Erythroblast (primary cell): Measurements from ENCODE around the gene ZRANB1.

Source experiments
- GATA1 ChIP-seq: IDR thresholded peaks from 2 replicates; pipeline ENCODE4 v1.6.1; 2011; ENCODE audit warnings: low read depth, mild to moderate bottlenecking, control low read depth, low read length, moderate library complexity
- POLR2A ChIP-seq: IDR thresholded peaks from 2 replicates; pipeline ENCODE4 v1.6.1; 2011; ENCODE audit warnings: mild to moderate bottlenecking, low read length

DNA sequence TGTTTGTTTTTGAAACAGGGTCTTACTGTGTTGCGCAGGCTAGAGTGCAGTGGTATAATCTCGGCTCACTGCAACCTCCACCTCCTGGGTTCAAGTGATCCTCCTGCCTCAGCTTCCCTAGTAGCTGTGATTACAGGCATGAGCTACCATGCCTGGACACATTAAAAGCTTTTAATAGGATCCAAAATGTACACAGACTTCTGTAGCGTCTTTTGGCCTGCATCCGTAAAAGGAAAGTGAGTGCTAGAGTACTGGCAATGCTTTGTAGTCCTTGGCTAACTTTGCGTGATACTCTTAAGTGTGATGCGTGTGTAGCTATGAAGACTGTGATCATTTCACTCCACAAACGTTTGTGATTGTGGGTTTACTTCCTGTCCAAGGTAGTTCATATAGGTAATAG lies 13.3 kb downstream of the ZRANB1 start:
- TF ChIP-seq POLR2A (no peak), GATA1 (no peak)
